Measurements from ENCODE around the gene ALPI. TPM values are rescaled to one million over a fixed set of nuclear protein-coding genes. Genes with fewer than 3 reads are reported as not detected.
"Not testable (repeated sequence)": the region's sequence is repeated elsewhere in the genome, so short reads cannot be mapped to it uniquely, and the experiment has no call there.

Gene ALPI
- total and polyA plus RNA-seq, 7 donors, result 0.05 to 0.14 TPM; not detected in 5

- Histone ChIP-seq H3K27me3 (ENCODE audit: insufficient read depth in 3 of 3, low read length in 2 of 3) (no peaks in the 10 kb centered on the region), H3K9me3 (no peaks in the 10 kb centered on the region), H3K36me3 (ENCODE audit: insufficient read depth in 1 of 2, low read depth in 1 of 2) (no peaks in the 10 kb centered on the region), H3K4me3 (no peak overlapping the region), H3K27ac (no peak overlapping the region), H3K4me1 (no peaks in the 10 kb centered on the region)
- 78 to 89% (median 84%) methylated on average over 13 to 16 of the region's 16 CpGs for WGBS, 3 donors
- intact Hi-C loops (cut with DNase I), result loop anchor here (5.0 to 10.0 kb wide), 2 partner anchors 95 to 98 kb away; no protein-coding TSS in a partner anchor
- ATAC-seq (no peak), DNase-seq (no peak)
- TF ChIP-seq CTCF (IDR thresholded peaks at IDR 0.05), result no peak
These were observed 23.3 kb upstream of the ALPI start for GRCh38 chr2:232432598-232433184.

GRCh38 chr2:232433622-232434021, 22.3 kb upstream of the ALPI start:
- H3K27ac ChIP-seq; ATAC-seq; H3K27me3 ChIP-seq (ENCODE audit: insufficient read depth in 3 of 3, low read length in 2 of 3); H3K4me3 ChIP-seq; H3K36me3 ChIP-seq (ENCODE audit: insufficient read depth in 1 of 2, low read depth in 1 of 2); H3K4me1 ChIP-seq; H3K9me3 ChIP-seq: not testable (repeated sequence)
- 80 to 93% (median 83%) methylated on average over 9 of the region's 9 CpGs for WGBS, 3 donors
- intact Hi-C loops (cut with DNase I), result loop anchor here (5.0 to 10.0 kb wide), 2 partner anchors 96 to 99 kb away; no protein-coding TSS in a partner anchor
- DNase-seq, result peak in 1 of 2 donors; percentile 7

- Histone ChIP-seq H3K4me1 (no peaks in the 10 kb centered on the region), H3K27ac (no peak overlapping the region), H3K27me3 (ENCODE audit: insufficient read depth in 3 of 3, low read length in 2 of 3) (no peaks in the 10 kb centered on the region), H3K9me3 (no peaks in the 10 kb centered on the region), H3K4me3 (no peak overlapping the region), H3K36me3 (ENCODE audit: insufficient read depth in 1 of 2, low read depth in 1 of 2) (no peaks in the 10 kb centered on the region)
- DNase-seq (peak in 1 of 2 donors; percentile 23), ATAC-seq (no peak)
- intact Hi-C loops (cut with DNase I), result loop anchor here (5.0 to 10.0 kb wide), 2 partner anchors 97 to 99 kb away; no protein-coding TSS in a partner anchor
- no peak for TF ChIP-seq CTCF (IDR thresholded peaks at IDR 0.05)
- 75 to 83% (median 81%) methylated on average over 9 of the region's 9 CpGs for WGBS, 3 donors
These were observed 21.9 kb upstream of the ALPI start for GRCh38 chr2:232434091-232434490.

- Histone ChIP-seq H3K9me3 (no peaks in the 10 kb centered on the region), H3K4me1 (no peaks in the 10 kb centered on the region), H3K36me3 (ENCODE audit: insufficient read depth in 1 of 2, low read depth in 1 of 2) (no peaks in the 10 kb centered on the region), H3K4me3 (no peak overlapping the region), H3K27ac (no peak overlapping the region), H3K27me3 (ENCODE audit: insufficient read depth in 3 of 3, low read length in 2 of 3) (no peaks in the 10 kb centered on the region)
- DNase-seq, result peak in 1 of 2 donors; percentile 45
- WGBS, 3 donors, result 91 to 94% (median 93%) methylated on average over 11 to 12 of the region's 12 CpGs
- no peak for ATAC-seq
- intact Hi-C loops (cut with DNase I), result loop anchor here (5.0 to 10.0 kb wide), 2 partner anchors 97 to 100 kb away; no protein-coding TSS in a partner anchor
- no peak for TF ChIP-seq CTCF (IDR thresholded peaks at IDR 0.05)
These were observed 21.2 kb upstream of the ALPI start for GRCh38 chr2:232434563-232435374.

- 89 to 100% (median 96%) methylated on average over 4 of the region's 4 CpGs for WGBS, 3 donors
These were observed 20.6 kb upstream of the ALPI start for GRCh38 chr2:232435375-232435648.

More at GRCh38 chr2:232435375-232435648, 20.6 kb upstream of the ALPI start:
- ATAC-seq (no peak), DNase-seq (no peak)
- no peaks in the 10 kb centered on the region for H3K4me1 ChIP-seq
- H3K36me3 ChIP-seq (ENCODE audit: insufficient read depth in 1 of 2, low read depth in 1 of 2), result no peaks in the 10 kb centered on the region
- no peak for TF ChIP-seq CTCF (IDR thresholded peaks at IDR 0.05)
- H3K4me3 ChIP-seq, result no peak overlapping the region
- H3K27ac ChIP-seq, result no peak overlapping the region
- H3K27me3 ChIP-seq (ENCODE audit: insufficient read depth in 3 of 3, low read length in 2 of 3), result no peaks in the 10 kb centered on the region
- intact Hi-C loops (cut with DNase I), result loop anchor here in 1 of 2 donors (10.0 kb wide), 1 partner anchor 101 kb away; no protein-coding TSS in a partner anchor
- H3K9me3 ChIP-seq, result no peaks in the 10 kb centered on the region

Data from psoas muscle (tissue), 8 donors.